Measurements from ENCODE around the gene CATSPERB.
A peak's percentile ranks its signal among the peaks of the same experiment; 100 is the strongest.

The CATSPERB gene

GRCh38 chr14:91660790-91661189 is 71.1 kb downstream of the CATSPERB start:
- no peak overlapping the region; the same call in 1 of the 2 replicates for H3K27ac ChIP-seq
- TF ChIP-seq CTCF (conservative IDR thresholded peaks at IDR 0.05), result no peak

- H3K27ac ChIP-seq, result no peak overlapping the region
- TF ChIP-seq CTCF (conservative IDR thresholded peaks at IDR 0.05), result no peak
Observed at GRCh38 chr14:91654836-91655235, 77.0 kb downstream of the CATSPERB start.

- no peak for TF ChIP-seq CTCF (conservative IDR thresholded peaks at IDR 0.05)
- H3K27ac ChIP-seq, result peak overlapping the region; percentile 40
Observed at GRCh38 chr14:91653451-91653850, 78.4 kb downstream of the CATSPERB start.

- no peak overlapping the region for H3K27ac ChIP-seq
- TF ChIP-seq CTCF (conservative IDR thresholded peaks at IDR 0.05), result peak; percentile 78
Observed at GRCh38 chr14:91649930-91650329, 82.0 kb downstream of the CATSPERB start.

- H3K27ac ChIP-seq, result no peak overlapping the region
- no peak for TF ChIP-seq CTCF (conservative IDR thresholded peaks at IDR 0.05)
Observed at GRCh38 chr14:91647856-91648255, 84.0 kb downstream of the CATSPERB start.

- no peak for TF ChIP-seq CTCF (conservative IDR thresholded peaks at IDR 0.05)
Observed at GRCh38 chr14:91636604-91637003, 95.3 kb downstream of the CATSPERB start.

GRCh38 chr14:91624757-91625156 is 107.1 kb downstream of the CATSPERB start:
- TF ChIP-seq CTCF (conservative IDR thresholded peaks at IDR 0.05), result no peak
- H3K27ac ChIP-seq, result no peak overlapping the region

More at GRCh38 chr14:91636604-91637003, 95.3 kb downstream of the CATSPERB start:
- no peak overlapping the region for H3K27ac ChIP-seq

GRCh38 chr14:91614187-91614586 is 117.7 kb downstream of the CATSPERB start:
- no peak overlapping the region for H3K27ac ChIP-seq
- TF ChIP-seq CTCF (conservative IDR thresholded peaks at IDR 0.05), result no peak

Measured in VCaP (cell line).